HepG2 (cell line): ENCODE measurements around the gene SLA2. TPM values are rescaled to one million over a fixed set of nuclear protein-coding genes. Genes with fewer than 3 reads are reported as not detected.
"Not testable (repeated sequence)": the region's sequence is repeated elsewhere in the genome, so short reads cannot be mapped to it uniquely, and the experiment has no call there.

Experiments
- ATAC-seq: fragments of 200-7000 bp; cut with Tn5 transposase; 3 replicates; pipeline ENCODE4 v1.9.1; 2020; ENCODE audit warnings: mild to moderate bottlenecking, moderate library complexity
- BruUV-seq: library from RNA; stranded (reverse); fragments of 400-500 nt; replicated peaks from 2 replicates; lab custom pipeline; 2021; lab: Mats Ljungman, UMichigan
- CTCF ChIA-PET: fragments of 300-600 bp; formaldehyde crosslinking; extraction: SDS; loops from one replicate; lab custom pipeline; 2021; ENCODE audit warnings: low total read pairs, inconsistent platforms, low intra/inter-chr PET ratio; lab: Yijun Ruan, JAX
- POLR2A ChIA-PET: fragments of 350-600 bp; sonication (Branson Sonifier 250); formaldehyde crosslinking; loops from one replicate; lab custom pipeline; 2020; ENCODE audit warnings: antibody characterized with exemption, inconsistent platforms; lab: Yijun Ruan, JAX
- DNase-seq: peaks from one replicate; pipeline ENCODE4 v3.0.0-alpha.2; 2015; ENCODE audit warnings: low spot score
- FAIRE-seq: peaks from 3 replicates; lab custom pipeline; 2011; peaks lifted over from hg19 to GRCh38; lab: Jason Lieb, UNC
- H2AFZ ChIP-seq: one replicate; pipeline ENCODE4 v1.6.1; 2011; ENCODE audit warnings: low read length, inconsistent platforms
- H3K27ac ChIP-seq: fragments of 300-600 bp; 3 replicates; pipeline ENCODE4 v1.8.0; 2011; ENCODE audit warnings: mixed run types, mild to moderate bottlenecking, mixed read lengths, low read length, inconsistent platforms; ENCODE audit not compliant: insufficient read depth; ENCODE audit errors: extremely low read length
- H3K27me3 ChIP-seq, 2 experiments: fragments of 200-600 bp in 1 of 2; 2 replicates in 1 of 2; 3 replicates in 1 of 2; pipeline versions ENCODE4 v1.6.0 to v1.8.0; 2011; ENCODE audit warnings: low read length in 2 of 2, mild to moderate bottlenecking in 2 of 2, moderate library complexity in 2 of 2, inconsistent platforms in 1 of 2; ENCODE audit not compliant: insufficient read depth in 2 of 2, control insufficient read depth in 1 of 2
- H3K36me3 ChIP-seq, 2 experiments: fragments of 200-600 bp in 1 of 2; replicated peaks in 1 of 2; 2 replicates in 1 of 2; 3 replicates in 1 of 2; pipeline versions ENCODE4 v1.5.1 to v1.8.0; 2011; ENCODE audit warnings: low read length in 2 of 2, inconsistent platforms in 1 of 2; ENCODE audit not compliant: insufficient read depth in 2 of 2, control insufficient read depth in 1 of 2
- H3K4me1 ChIP-seq: 2 replicates; pipeline ENCODE4 v1.5.1; 2012; ENCODE audit warnings: low read length, inconsistent platforms; ENCODE audit not compliant: insufficient read depth
- H3K4me2 ChIP-seq: 2 replicates; pipeline ENCODE4 v1.6.0; 2011; ENCODE audit warnings: low read depth, low read length, inconsistent platforms
- H3K4me3 ChIP-seq, 3 experiments: fragments of 200-600 bp in 1 of 3; sonication (generic), shearing (Covaris generic) in 1 of 3; replicated peaks in 1 of 3; 2 replicates each; pipeline ENCODE4 v1.5.1; 2011 to 2016; ENCODE audit warnings: low read length in 3 of 3, inconsistent platforms in 2 of 3, low read depth in 2 of 3, mild to moderate bottlenecking in 2 of 3, control low read depth in 1 of 3, mixed read lengths in 1 of 3; ENCODE audit not compliant: insufficient read depth in 1 of 3
- H3K79me2 ChIP-seq: one replicate; pipeline ENCODE4 v1.6.1; 2011; ENCODE audit warnings: low read length, inconsistent platforms; ENCODE audit not compliant: insufficient read depth
- H3K9ac ChIP-seq: 2 replicates; pipeline ENCODE4 v1.6.0; 2011; ENCODE audit warnings: mild to moderate bottlenecking, low read depth, low read length, inconsistent platforms; ENCODE audit not compliant: insufficient read depth
- H3K9me3 ChIP-seq: 2 replicates; pipeline ENCODE4 v1.5.1; 2012; ENCODE audit warnings: mild to moderate bottlenecking, low read length
- H4K20me1 ChIP-seq: 2 replicates; pipeline ENCODE4 v1.6.0; 2011; ENCODE audit warnings: inconsistent platforms, mild to moderate bottlenecking, low read length, moderate library complexity; ENCODE audit not compliant: insufficient read depth
- NBN ChIP-seq: fragments of 450-650 bp; conservative IDR thresholded peaks from 2 replicates; pipeline ENCODE4 v1.6.1; 2017
- NONO ChIP-seq, 2 experiments: fragments of 450-650 bp in 1 of 2; sonication (generic) in 1 of 2; formaldehyde crosslinking in 1 of 2; IDR thresholded peaks in 1 of 2; conservative IDR thresholded peaks in 1 of 2; 2 replicates each; pipeline versions ENCODE4 v1.6.1 to v1.8.0; 2017 to 2022; ENCODE audit warnings: mild to moderate bottlenecking in 1 of 2, missing genetic modification reagents in 1 of 2, moderate library complexity in 1 of 2
- SNAPC2 ChIP-seq: sonication (generic); formaldehyde crosslinking; IDR thresholded peaks from 2 replicates; pipeline ENCODE4 v1.8.1; 2022; ENCODE audit warnings: mild to moderate bottlenecking, missing genetic modification reagents
- ZFP90 ChIP-seq: sonication (generic); formaldehyde crosslinking; IDR thresholded peaks from 2 replicates; pipeline ENCODE4 v1.8.0; 2022; ENCODE audit warnings: missing genetic modification reagents, mild to moderate bottlenecking, inconsistent platforms, borderline replicate concordance
- WGBS: methylation state at CpG from one replicate; pipeline ENCODE4 v1.1.6; 2017; ENCODE audit warnings: low lambda C conversion rate; 5-methylcytosine and 5-hydroxymethylcytosine counted together
- in situ Hi-C: cut with HindIII; loops from 2 replicates; pipeline ENCODE4 v1.10.0; 2017; ENCODE audit warnings: low pct_unique_long_range_greater_than_20kb; ENCODE audit not compliant: extremely low pct_ligation_motif_present
- intact Hi-C: fragments of 100-400 bp; cut with micrococcal nuclease; formaldehyde crosslinking; loops from one replicate; pipeline ENCODE4 v1.10.0; 2022; ENCODE audit not compliant: unreplicated experiment
- polyA plus RNA-seq, 8 experiments: library from polyadenylated mRNA; depleted of rRNA in 3 of 8; stranded (reverse) in 7 of 8; unstranded in 1 of 8; fragments of >200 nt; fragmentation: Illumina TruSeq in 4 of 8; extraction: Trizol in 4 of 8; gene quantifications; 2 replicates each; pipeline versions ENCODE4 v1.2.1 to v1.2.3, GENCODE V29; 2011 to 2016; ENCODE audit warnings: low read depth in 4 of 8, missing spikeins in 1 of 8, mixed read lengths in 1 of 8; ENCODE audit not compliant: insufficient read depth in 1 of 8
- total RNA-seq, 5 experiments: library from RNA; depleted of rRNA; stranded (reverse); fragments of >200 nt; fragmentation: Illumina TruSeq; extraction: Trizol; gene quantifications; 2 replicates each; pipeline ENCODE4 v1.2.3, GENCODE V29; 2016; ENCODE audit warnings: low read depth in 1 of 5
- TF ChIP-seq, protein P1 (sequence below), 2 experiments: fragments of 450-650 bp in 1 of 2; sonication (generic) in 1 of 2; formaldehyde crosslinking in 1 of 2; IDR thresholded peaks; 2 replicates each; pipeline versions ENCODE4 v1.6.1 to v1.8.0; 2016 to 2022; ENCODE audit warnings: antibody characterized with exemption in 1 of 2, mild to moderate bottlenecking in 1 of 2, missing genetic modification reagents in 1 of 2

The SLA2 gene
- total and polyA plus RNA-seq, 2 of the 13 experiments (the other 11 are each of a cell fraction or from before 2014, with no cell fraction given), result 1.6 to 3.6 TPM

DNA sequence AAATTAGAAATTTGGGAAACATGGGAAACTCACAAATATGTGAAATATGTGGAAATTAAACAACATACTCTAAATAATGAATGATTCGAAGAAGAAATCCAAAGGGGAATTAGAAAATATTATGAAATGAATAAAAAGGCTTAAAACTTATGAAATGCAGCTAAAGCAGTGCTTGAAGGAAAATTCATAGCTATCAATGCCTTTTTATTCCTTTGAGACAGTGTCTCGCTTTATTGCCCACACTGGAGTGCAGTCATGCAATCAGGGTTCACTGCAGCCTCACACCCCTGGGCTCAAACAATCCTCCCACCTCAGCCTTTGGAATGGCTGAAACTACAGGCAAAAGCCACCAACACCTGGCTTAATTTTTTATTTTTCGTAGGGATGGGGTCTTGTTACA, 80.5 kb downstream of the SLA2 start:
- no peaks in the 10 kb centered on the region; the same call in 1 of the 2 replicates for H3K9me3 ChIP-seq
- TF ChIP-seq SNAPC2 (CRISPR knock-in tag) (no peak), ZFP90 (CRISPR knock-in tag) (peak; percentile 99)
- TF ChIP-seq, all 625 proteins: peak for 1
- no peak overlapping the region for H2AFZ ChIP-seq
- no peaks in the 10 kb centered on the region for H3K27me3 ChIP-seq
- no TSS peak for BruUV-seq
- DNase-seq (no peak), ATAC-seq (no peak), FAIRE-seq (no peak)
- whole genome bisulfite sequencing, result over 99% methylated on average over 3 of the region's 3 CpGs
- peaks cover 14% of the 10 kb centered on the region for H3K4me1 ChIP-seq
- H3K79me2 ChIP-seq, result no peaks in the 10 kb centered on the region
- ChIA-PET CTCF (no interaction called here), POLR2A (no interaction called here)
- H3K36me3 ChIP-seq, result peaks cover 0 to 1% of the 10 kb centered on the region in 2 experiments; a peak in 1 of 5 replicates
- intact Hi-C loops, result no loop called here
- H3K4me3 ChIP-seq, result no peak overlapping the region
- in situ Hi-C loops, result no loop called here
- H4K20me1 ChIP-seq, result no peaks in the 10 kb centered on the region
- no peak overlapping the region for H3K27ac ChIP-seq
- H3K9ac ChIP-seq, result no peak overlapping the region
- no peak overlapping the region for H3K4me2 ChIP-seq

DNA sequence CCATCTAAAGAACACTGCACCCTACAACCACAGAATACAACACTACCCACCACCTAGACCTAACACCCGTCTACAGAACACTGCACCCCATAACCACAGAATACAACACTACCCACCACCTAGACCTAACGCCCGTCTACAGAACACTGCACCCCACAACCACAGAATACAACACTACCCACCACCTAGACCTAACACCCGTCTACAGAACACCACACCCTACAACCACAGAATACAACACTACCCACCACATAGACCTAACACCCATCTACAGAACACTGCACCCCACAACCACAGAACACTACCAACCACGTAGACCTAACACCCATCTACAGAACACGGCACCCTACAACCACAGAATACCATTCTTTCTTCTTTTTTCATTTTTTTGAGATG, 81.3 kb downstream of the SLA2 start:
- POLR2A ChIA-PET, result not testable (repeated sequence)

More for the DNA sequence above, 81.3 kb downstream of the SLA2 start:
- H3K9me3 ChIP-seq; FAIRE-seq; in situ Hi-C loops; H3K27ac ChIP-seq; H3K79me2 ChIP-seq; H3K9ac ChIP-seq; H2AFZ ChIP-seq; H3K27me3 ChIP-seq; intact Hi-C loops; H3K4me2 ChIP-seq; H3K36me3 ChIP-seq; CTCF ChIA-PET; DNase-seq; ATAC-seq; BruUV-seq; H4K20me1 ChIP-seq; H3K4me3 ChIP-seq; TF ChIP-seq NONO (CRISPR knock-in tag; conservative IDR thresholded peaks at IDR 0.05): not testable (repeated sequence)
- TF ChIP-seq NONO (IDR thresholded peaks at IDR 0.05) (0 out of 2 replicates have a peak, but pooled peaks have one; percentile 55), NBN (peak; percentile 73; the same call in 1 of the 2 replicates)
- TF ChIP-seq, protein P1, sequence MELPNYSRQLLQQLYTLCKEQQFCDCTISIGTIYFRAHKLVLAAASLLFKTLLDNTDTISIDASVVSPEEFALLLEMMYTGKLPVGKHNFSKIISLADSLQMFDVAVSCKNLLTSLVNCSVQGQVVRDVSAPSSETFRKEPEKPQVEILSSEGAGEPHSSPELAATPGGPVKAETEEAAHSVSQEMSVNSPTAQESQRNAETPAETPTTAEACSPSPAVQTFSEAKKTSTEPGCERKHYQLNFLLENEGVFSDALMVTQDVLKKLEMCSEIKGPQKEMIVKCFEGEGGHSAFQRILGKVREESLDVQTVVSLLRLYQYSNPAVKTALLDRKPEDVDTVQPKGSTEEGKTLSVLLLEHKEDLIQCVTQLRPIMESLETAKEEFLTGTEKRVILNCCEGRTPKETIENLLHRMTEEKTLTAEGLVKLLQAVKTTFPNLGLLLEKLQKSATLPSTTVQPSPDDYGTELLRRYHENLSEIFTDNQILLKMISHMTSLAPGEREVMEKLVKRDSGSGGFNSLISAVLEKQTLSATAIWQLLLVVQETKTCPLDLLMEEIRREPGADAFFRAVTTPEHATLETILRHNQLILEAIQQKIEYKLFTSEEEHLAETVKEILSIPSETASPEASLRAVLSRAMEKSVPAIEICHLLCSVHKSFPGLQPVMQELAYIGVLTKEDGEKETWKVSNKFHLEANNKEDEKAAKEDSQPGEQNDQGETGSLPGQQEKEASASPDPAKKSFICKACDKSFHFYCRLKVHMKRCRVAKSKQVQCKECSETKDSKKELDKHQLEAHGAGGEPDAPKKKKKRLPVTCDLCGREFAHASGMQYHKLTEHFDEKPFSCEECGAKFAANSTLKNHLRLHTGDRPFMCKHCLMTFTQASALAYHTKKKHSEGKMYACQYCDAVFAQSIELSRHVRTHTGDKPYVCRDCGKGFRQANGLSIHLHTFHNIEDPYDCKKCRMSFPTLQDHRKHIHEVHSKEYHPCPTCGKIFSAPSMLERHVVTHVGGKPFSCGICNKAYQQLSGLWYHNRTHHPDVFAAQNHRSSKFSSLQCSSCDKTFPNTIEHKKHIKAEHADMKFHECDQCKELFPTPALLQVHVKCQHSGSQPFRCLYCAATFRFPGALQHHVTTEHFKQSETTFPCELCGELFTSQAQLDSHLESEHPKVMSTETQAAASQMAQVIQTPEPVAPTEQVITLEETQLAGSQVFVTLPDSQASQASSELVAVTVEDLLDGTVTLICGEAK (IDR thresholded peaks at IDR 0.05), result peak; percentile 14; the same call in 1 of the 2 replicates
- TF ChIP-seq, protein P1 (CRISPR knock-in tag; IDR thresholded peaks at IDR 0.05), result not testable (repeated sequence)
- WGBS, result 96% methylated on average over 6 of the region's 6 CpGs
- peaks cover 14% of the 10 kb centered on the region for H3K4me1 ChIP-seq
